Cardiac atrium fibroblast (primary cell): ENCODE measurements around the gene RRP1. TPM values are rescaled to one million over a fixed set of nuclear protein-coding genes. Genes with fewer than 3 reads are reported as not detected.

Experiments
- total RNA-seq: library from RNA; depleted of rRNA; stranded (reverse); fragments of >200 nt; gene quantifications from 2 replicates; pipeline ENCODE4 v1.2.3, GENCODE V29; 2015

RRP1 gene
- 13.9 and 15.4 TPM in 2 replicates for total RNA-seq

GRCh38 chr21:43789276-43790009, at the start of gene RRP1:
Gene RRP1, plus strand, starts transcription at chr21:43789577. Its CDS starts 53 bp downstream, at chr21:43789630.

GRCh38 chr21:43775795-43776430, 13.5 kb upstream of the RRP1 start, which contains the start of gene CSTB:
Gene CSTB, minus strand, starts transcription at chr21:43776308. Its CDS starts 39 bp downstream, at chr21:43776269.

Other genes starting within 250 kb of the RRP1 start
- gene HSF2BP, start 130.1 kb upstream of the RRP1 start, total RNA-seq: 1.5 and 2.0 TPM in 2 replicates
- gene RRP1B, start 130.0 kb upstream of the RRP1 start, total RNA-seq: 12.6 and 16.8 TPM in 2 replicates
- gene PDXK, start 70.4 kb upstream of the RRP1 start, total RNA-seq: 78.7 and 87.5 TPM in 2 replicates
- 15.5 and 19.0 TPM in 2 replicates for gene CSTB, start 13.3 kb upstream of the RRP1 start, total RNA-seq
- 28.3 and 34.8 TPM in 2 replicates for gene AGPAT3, start 75.6 kb downstream of the RRP1 start, total RNA-seq
- gene TRAPPC10, start 222.7 kb downstream of the RRP1 start, total RNA-seq: 13.4 and 14.7 TPM in 2 replicates